Mesendoderm (in vitro differentiated cells): Measurements from ENCODE around the gene SLC25A48.
"Not testable (repeated sequence)": the region's sequence is repeated elsewhere in the genome, so short reads cannot be mapped to it uniquely, and the experiment has no call there.

Experiments
- DNase-seq: peaks from one replicate; pipeline ENCODE4 v3.0.0; 2013
- H2AK5ac ChIP-seq: 2 replicates; pipeline ENCODE4 v1.6.1; 2013; ENCODE audit warnings: low read length, inconsistent platforms
- H2BK120ac ChIP-seq: 2 replicates; pipeline ENCODE4 v1.6.1; 2013; ENCODE audit warnings: low read depth, mild to moderate bottlenecking, low read length, moderate library complexity, mixed read lengths
- H2BK15ac ChIP-seq: replicated peaks from 2 replicates; pipeline ENCODE4 v1.6.1; 2013; ENCODE audit warnings: low read depth, mild to moderate bottlenecking, moderate library complexity
- H2BK5ac ChIP-seq: 2 replicates; pipeline ENCODE4 v1.6.1; 2013; ENCODE audit warnings: low read length, inconsistent platforms
- H3K18ac ChIP-seq: 2 replicates; pipeline ENCODE4 v1.6.1; 2013; ENCODE audit warnings: mild to moderate bottlenecking, low read length, mixed read lengths
- H3K23ac ChIP-seq: one replicate; pipeline ENCODE4 v1.6.1; 2013; ENCODE audit warnings: low read length
- H3K27ac ChIP-seq: 2 replicates; pipeline ENCODE4 v1.5.1; 2013; ENCODE audit warnings: low read depth, mild to moderate bottlenecking, inconsistent platforms, low read length, moderate library complexity
- H3K27me3 ChIP-seq: 2 replicates; pipeline ENCODE4 v1.6.1; 2013; ENCODE audit warnings: low read length, control low read depth, mild to moderate bottlenecking, inconsistent platforms; ENCODE audit not compliant: insufficient read depth, poor library complexity
- H3K36me3 ChIP-seq: 2 replicates; pipeline ENCODE4 v1.6.1; 2013; ENCODE audit warnings: low read length, inconsistent platforms; ENCODE audit not compliant: control insufficient read depth, insufficient read depth
- H3K4ac ChIP-seq: one replicate; pipeline ENCODE4 v1.6.1; 2013; ENCODE audit warnings: low read depth, mild to moderate bottlenecking, low read length, moderate library complexity
- H3K4me1 ChIP-seq: 2 replicates; pipeline ENCODE4 v1.6.1; 2013; ENCODE audit warnings: low read depth, low read length, inconsistent platforms; ENCODE audit not compliant: control insufficient read depth
- H3K4me2 ChIP-seq: 2 replicates; pipeline ENCODE4 v1.6.1; 2013; ENCODE audit warnings: low read length
- H3K4me3 ChIP-seq: 2 replicates; pipeline ENCODE4 v1.5.1; 2013; ENCODE audit warnings: mild to moderate bottlenecking, low read length
- H3K56ac ChIP-seq: one replicate; pipeline ENCODE4 v1.6.1; 2013; ENCODE audit warnings: low read length
- H3K79me1 ChIP-seq: 2 replicates; pipeline ENCODE4 v1.6.1; 2013; ENCODE audit warnings: low read length, inconsistent platforms
- H3K79me2 ChIP-seq: 2 replicates; pipeline ENCODE4 v1.6.1; 2013; ENCODE audit warnings: mild to moderate bottlenecking, low read length; ENCODE audit not compliant: control insufficient read depth, insufficient read depth
- H3K9ac ChIP-seq: 2 replicates; pipeline ENCODE4 v1.6.1; 2013; ENCODE audit warnings: low read length, inconsistent platforms
- H4K5ac ChIP-seq: one replicate; pipeline ENCODE4 v1.6.1; 2013; ENCODE audit warnings: low read length
- H4K8ac ChIP-seq: one replicate; pipeline ENCODE4 v1.6.1; 2013; ENCODE audit warnings: low read depth, mild to moderate bottlenecking, control low read depth, low read length, moderate library complexity
- WGBS: extraction: QIAGEN DNeasy Blood & Tissue Kit; methylation state at CpG from one replicate; pipeline ENCODE4 v1.1.7; 2013; ENCODE audit warnings: low lambda C conversion rate, missing lambda C conversion rate; ENCODE audit not compliant: insufficient coverage; ENCODE audit errors: extremely low coverage; 5-methylcytosine and 5-hydroxymethylcytosine counted together

Gene SLC25A48

GRCh38 chr5:135851915-135852845 lies 17.7 kb downstream of the SLC25A48 start:
- H3K79me1 ChIP-seq: no peaks in the 10 kb centered on the region
- no peak overlapping the region for H3K23ac ChIP-seq
- no CpG with 5 or more reads among the region's 34 CpGs for WGBS
- no peaks in the 10 kb centered on the region for H3K27me3 ChIP-seq
- H3K9ac ChIP-seq: no peak overlapping the region
- H3K36me3 ChIP-seq: no peaks in the 10 kb centered on the region
- no peak overlapping the region for H3K4ac ChIP-seq
- H3K79me2 ChIP-seq: no peaks in the 10 kb centered on the region
- H2BK5ac ChIP-seq: no peak overlapping the region
- no peaks in the 10 kb centered on the region for H3K4me1 ChIP-seq
- no peak overlapping the region for H2AK5ac ChIP-seq
- H3K27ac ChIP-seq: no peak overlapping the region
- DNase-seq: no peak
- no peak overlapping the region for H3K4me3 ChIP-seq
- no peak overlapping the region for H2BK120ac ChIP-seq
- H2BK15ac ChIP-seq: no peak overlapping the region
- no peak overlapping the region for H3K56ac ChIP-seq
- H3K4me2 ChIP-seq: no peak overlapping the region
- no peak overlapping the region for H3K18ac ChIP-seq
- no peak overlapping the region for H4K5ac ChIP-seq
- H4K8ac ChIP-seq: no peak overlapping the region

DNA sequence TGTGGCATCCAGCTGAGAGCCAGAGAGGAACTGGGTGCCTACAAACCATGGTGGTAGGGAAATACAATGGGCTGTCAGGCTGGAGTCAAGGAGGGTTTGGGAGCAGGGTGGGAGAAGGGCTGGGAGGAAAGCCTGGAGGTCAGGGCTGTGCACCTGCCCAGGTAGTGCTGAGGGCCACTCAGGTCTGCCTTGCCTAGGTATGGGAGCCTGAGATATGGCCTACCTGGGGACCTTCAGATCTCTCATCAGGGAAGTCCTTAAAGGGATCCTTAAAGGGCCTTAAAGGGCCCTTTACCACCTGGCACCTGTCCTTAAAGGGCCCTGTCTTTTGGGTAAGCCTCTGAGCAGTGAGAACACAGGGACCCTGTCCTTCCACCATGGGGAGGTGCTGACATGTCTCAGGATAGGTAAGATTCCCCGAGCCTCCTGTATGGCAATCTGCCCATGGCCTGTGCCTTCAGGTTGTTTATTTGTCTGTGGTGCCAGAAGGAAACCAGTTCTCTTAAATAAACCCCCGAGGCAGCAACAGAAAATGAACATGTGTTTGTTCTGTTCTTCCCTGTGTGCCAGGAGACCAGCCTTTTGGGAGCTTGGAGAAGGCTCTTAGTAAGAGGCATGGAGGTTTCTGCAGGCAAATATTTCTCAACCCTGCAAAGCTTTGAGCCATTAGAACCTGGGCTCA lies 23.3 kb downstream of the SLC25A48 start:
- Histone ChIP-seq H3K79me1 (no peaks in the 10 kb centered on the region), H3K23ac (no peak overlapping the region), H3K27ac (no peak overlapping the region), H3K9ac (no peak overlapping the region), H3K79me2 (no peaks in the 10 kb centered on the region), H2BK120ac (no peak overlapping the region), H3K4me1 (peaks cover 6% of the 10 kb centered on the region), H2BK15ac (no peak overlapping the region), H3K18ac (peak overlapping the region; percentile 33), H2BK5ac (peak overlapping the region; percentile 41), H2AK5ac (peak overlapping the region; percentile 31), H3K36me3 (no peaks in the 10 kb centered on the region), H3K4me2 (no peak overlapping the region), H4K8ac (no peak overlapping the region), H3K4ac (no peak overlapping the region), H3K56ac (no peak overlapping the region), H3K27me3 (no peaks in the 10 kb centered on the region), H3K4me3 (no peak overlapping the region), H4K5ac (no peak overlapping the region)
- no CpG with 5 or more reads among the region's 2 CpGs for WGBS
- no peak for DNase-seq

GRCh38 chr5:135859186-135859585 lies 24.7 kb downstream of the SLC25A48 start:
- not testable (repeated sequence) for H3K23ac ChIP-seq, H3K4me3 ChIP-seq, H3K27me3 ChIP-seq, H2AK5ac ChIP-seq, H3K18ac ChIP-seq, H4K8ac ChIP-seq, H3K36me3 ChIP-seq, H3K4ac ChIP-seq, H3K4me2 ChIP-seq, H3K9ac ChIP-seq, H2BK15ac ChIP-seq, H3K4me1 ChIP-seq, H2BK120ac ChIP-seq, H3K79me2 ChIP-seq, H3K79me1 ChIP-seq
- Histone ChIP-seq H4K5ac (peak overlapping the region; percentile 40), H2BK5ac (peak overlapping the region; percentile 89), H3K56ac (peak overlapping the region; percentile 75), H3K27ac (peak overlapping the region; percentile 55)
- WGBS: no CpG with 5 or more reads among the region's 3 CpGs
- peak; percentile 22 for DNase-seq

GRCh38 chr5:135859641-135860040 lies 25.2 kb downstream of the SLC25A48 start:
- no CpG with 5 or more reads among the region's 1 CpG for WGBS
- no peak overlapping the region for H4K5ac ChIP-seq

GRCh38 chr5:135861641-135862040 lies 27.2 kb downstream of the SLC25A48 start:
- Histone ChIP-seq H2BK120ac (no peak overlapping the region), H4K8ac (no peak overlapping the region), H3K4me3 (no peak overlapping the region), H3K9ac (no peak overlapping the region), H2BK5ac (no peak overlapping the region), H3K4ac (no peak overlapping the region), H3K4me1 (peaks cover 6% of the 10 kb centered on the region), H3K27ac (no peak overlapping the region), H2BK15ac (no peak overlapping the region), H3K27me3 (no peaks in the 10 kb centered on the region), H3K36me3 (no peaks in the 10 kb centered on the region), H3K56ac (no peak overlapping the region), H4K5ac (no peak overlapping the region), H3K79me1 (no peaks in the 10 kb centered on the region), H2AK5ac (no peak overlapping the region), H3K79me2 (no peaks in the 10 kb centered on the region), H3K4me2 (no peak overlapping the region), H3K18ac (no peak overlapping the region), H3K23ac (no peak overlapping the region)
- no peak for DNase-seq
- WGBS: no CpG with 5 or more reads among the region's 1 CpG

More at GRCh38 chr5:135859641-135860040, 25.2 kb downstream of the SLC25A48 start:
- H4K8ac ChIP-seq: no peak overlapping the region
- no peaks in the 10 kb centered on the region for H3K27me3 ChIP-seq
- peaks cover 6% of the 10 kb centered on the region for H3K4me1 ChIP-seq
- no peak overlapping the region for H3K4me2 ChIP-seq
- H2BK5ac ChIP-seq: peak overlapping the region; percentile 89
- H2AK5ac ChIP-seq: no peak overlapping the region
- H3K9ac ChIP-seq: no peak overlapping the region
- H3K79me2 ChIP-seq: no peaks in the 10 kb centered on the region
- no peak overlapping the region for H3K4me3 ChIP-seq
- H3K18ac ChIP-seq: no peak overlapping the region
- H3K79me1 ChIP-seq: no peaks in the 10 kb centered on the region
- no peaks in the 10 kb centered on the region for H3K36me3 ChIP-seq
- H3K4ac ChIP-seq: no peak overlapping the region
- H3K27ac ChIP-seq: peak overlapping the region; percentile 55
- H3K56ac ChIP-seq: peak overlapping the region; percentile 75
- no peak overlapping the region for H3K23ac ChIP-seq
- DNase-seq: peak; percentile 81
- H2BK15ac ChIP-seq: no peak overlapping the region
- no peak overlapping the region for H2BK120ac ChIP-seq
